K562 (cell line): ENCODE results near the gene RPAIN. TPM values are rescaled to one million over a fixed set of nuclear protein-coding genes. Genes with fewer than 3 reads are reported as not detected.

ENCODE experiments used
- RBM15 ChIP-seq: fragments of 200-400 bp; formaldehyde crosslinking; IDR thresholded peaks from 2 replicates; pipeline ENCODE4 v1.6.1; 2018; ENCODE audit warnings: mild to moderate bottlenecking, low read length, moderate library complexity; ENCODE audit not compliant: insufficient read depth
- RFX5 ChIP-seq: IDR thresholded peaks from 2 replicates; pipeline ENCODE4 v1.6.1; 2011; ENCODE audit warnings: low read depth, mild to moderate bottlenecking, improper control_type of control experiment, low read length
- RNF2 ChIP-seq: sonication (generic); IDR thresholded peaks from 2 replicates; pipeline ENCODE4 v1.6.1; 2016
- ZNF12 ChIP-seq: sonication (generic); formaldehyde crosslinking; IDR thresholded peaks from 2 replicates; pipeline ENCODE4 v1.4.0; 2020; ENCODE audit warnings: mild to moderate bottlenecking, missing genetic modification reagents
- polyA plus RNA-seq, 8 experiments: library from polyadenylated mRNA; depleted of rRNA in 4 of 8; stranded (reverse) in 5 of 8; unstranded in 3 of 8; fragments of >200 nt; fragmentation: Nextera tagmentation in 2 of 8; fragmentation: Illumina TruSeq in 1 of 8; extraction: Ambion mirVana in 2 of 8; extraction: Trizol in 1 of 8; gene quantifications; 2 replicates each; pipeline versions ENCODE4 v1.2.1 to v1.2.3, GENCODE V29; 2011 to 2014; ENCODE audit warnings: inconsistent platforms in 1 of 8, missing spikeins in 1 of 8
- total RNA-seq, 7 experiments: library from RNA; depleted of rRNA in 6 of 7; stranded (reverse); fragments of >200 nt in 6 of 7; fragmentation: Illumina TruSeq in 2 of 7; extraction: Trizol in 2 of 7; gene quantifications; 2 replicates each; pipeline versions ENCODE4 v1.2.1 to v1.2.3, GENCODE V29; 2011 to 2021; ENCODE audit warnings: low replicate concordance in 1 of 7
- TF ChIP-seq, protein P1 (sequence below), 2 experiments: fragments of 450-650 bp; formaldehyde crosslinking in 1 of 2; IDR thresholded peaks; 2 replicates each; pipeline versions ENCODE4 v1.4.0 to v1.6.1; 2014 to 2020; ENCODE audit warnings: mild to moderate bottlenecking in 2 of 2, borderline replicate concordance in 1 of 2, low read depth in 1 of 2
- TF ChIP-seq, protein P2 (sequence below): fragments of 450-650 bp; formaldehyde crosslinking; IDR thresholded peaks from 2 replicates; pipeline ENCODE4 v1.4.0; 2020; ENCODE audit warnings: mild to moderate bottlenecking, moderate library complexity

Gene RPAIN
- total and polyA plus RNA-seq, 9 of the 15 experiments (the other 6 are each of a cell fraction or from before 2014, with no cell fraction given), result 27.3 to 63.7 (median 38.5) TPM

DNA sequence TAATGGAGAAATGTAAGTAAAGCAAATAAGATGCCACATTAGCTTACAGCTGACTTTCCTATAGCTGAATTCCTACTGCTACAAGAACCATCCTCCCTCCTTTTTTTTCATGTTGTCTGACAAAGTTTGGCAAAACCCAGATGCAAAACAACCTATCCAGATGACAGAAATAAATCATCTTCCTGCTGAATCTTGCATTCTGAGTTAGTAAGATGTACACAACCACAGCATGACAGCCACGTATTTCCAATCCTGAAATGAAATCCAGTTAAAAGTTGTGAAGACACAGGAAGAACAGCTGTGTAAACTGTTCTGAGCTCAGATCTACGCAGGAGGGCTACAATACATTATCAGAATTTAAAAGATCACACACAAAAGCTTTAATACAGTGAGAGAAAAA lies 53.9 kb downstream of the RPAIN start (continued):
- TF ChIP-seq, protein P1, sequence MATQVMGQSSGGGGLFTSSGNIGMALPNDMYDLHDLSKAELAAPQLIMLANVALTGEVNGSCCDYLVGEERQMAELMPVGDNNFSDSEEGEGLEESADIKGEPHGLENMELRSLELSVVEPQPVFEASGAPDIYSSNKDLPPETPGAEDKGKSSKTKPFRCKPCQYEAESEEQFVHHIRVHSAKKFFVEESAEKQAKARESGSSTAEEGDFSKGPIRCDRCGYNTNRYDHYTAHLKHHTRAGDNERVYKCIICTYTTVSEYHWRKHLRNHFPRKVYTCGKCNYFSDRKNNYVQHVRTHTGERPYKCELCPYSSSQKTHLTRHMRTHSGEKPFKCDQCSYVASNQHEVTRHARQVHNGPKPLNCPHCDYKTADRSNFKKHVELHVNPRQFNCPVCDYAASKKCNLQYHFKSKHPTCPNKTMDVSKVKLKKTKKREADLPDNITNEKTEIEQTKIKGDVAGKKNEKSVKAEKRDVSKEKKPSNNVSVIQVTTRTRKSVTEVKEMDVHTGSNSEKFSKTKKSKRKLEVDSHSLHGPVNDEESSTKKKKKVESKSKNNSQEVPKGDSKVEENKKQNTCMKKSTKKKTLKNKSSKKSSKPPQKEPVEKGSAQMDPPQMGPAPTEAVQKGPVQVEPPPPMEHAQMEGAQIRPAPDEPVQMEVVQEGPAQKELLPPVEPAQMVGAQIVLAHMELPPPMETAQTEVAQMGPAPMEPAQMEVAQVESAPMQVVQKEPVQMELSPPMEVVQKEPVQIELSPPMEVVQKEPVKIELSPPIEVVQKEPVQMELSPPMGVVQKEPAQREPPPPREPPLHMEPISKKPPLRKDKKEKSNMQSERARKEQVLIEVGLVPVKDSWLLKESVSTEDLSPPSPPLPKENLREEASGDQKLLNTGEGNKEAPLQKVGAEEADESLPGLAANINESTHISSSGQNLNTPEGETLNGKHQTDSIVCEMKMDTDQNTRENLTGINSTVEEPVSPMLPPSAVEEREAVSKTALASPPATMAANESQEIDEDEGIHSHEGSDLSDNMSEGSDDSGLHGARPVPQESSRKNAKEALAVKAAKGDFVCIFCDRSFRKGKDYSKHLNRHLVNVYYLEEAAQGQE (IDR thresholded peaks at IDR 0.05; ENCODE audit: borderline replicate concordance), result no peak
- TF ChIP-seq, protein P1 (CRISPR knock-in tag; IDR thresholded peaks at IDR 0.05; ENCODE audit: low read depth), result no peak
- TF ChIP-seq RBM15 (no peak), ZNF12 (CRISPR knock-in tag) (no peak), RFX5 (no peak), RNF2 (no peak)
- TF ChIP-seq, protein P2, sequence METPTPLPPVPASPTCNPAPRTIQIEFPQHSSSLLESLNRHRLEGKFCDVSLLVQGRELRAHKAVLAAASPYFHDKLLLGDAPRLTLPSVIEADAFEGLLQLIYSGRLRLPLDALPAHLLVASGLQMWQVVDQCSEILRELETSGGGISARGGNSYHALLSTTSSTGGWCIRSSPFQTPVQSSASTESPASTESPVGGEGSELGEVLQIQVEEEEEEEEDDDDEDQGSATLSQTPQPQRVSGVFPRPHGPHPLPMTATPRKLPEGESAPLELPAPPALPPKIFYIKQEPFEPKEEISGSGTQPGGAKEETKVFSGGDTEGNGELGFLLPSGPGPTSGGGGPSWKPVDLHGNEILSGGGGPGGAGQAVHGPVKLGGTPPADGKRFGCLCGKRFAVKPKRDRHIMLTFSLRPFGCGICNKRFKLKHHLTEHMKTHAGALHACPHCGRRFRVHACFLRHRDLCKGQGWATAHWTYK (CRISPR knock-in tag), result no peak
